Activated CD4-positive, alpha-beta T cell treated with anti-CD3 and anti-CD28 coated beads for 48 hours (primary cell): ENCODE measurements around the gene ITPR1.
A peak's percentile ranks its signal among the peaks of the same experiment; 100 is the strongest.

Experiments used
- DNase-seq: peaks from one replicate; pipeline ENCODE4 v3.0.0-alpha.2; 2020

The ITPR1 gene

GRCh38 chr3:4492208-4493013 is 737 bp upstream of the ITPR1 start:
- peak; percentile 58 for DNase-seq

- peak; percentile 35 for DNase-seq
Observed at GRCh38 chr3:4493941-4494894, 1.1 kb downstream of the ITPR1 start.

- no peak for DNase-seq
Observed at GRCh38 chr3:4494895-4495264, 1.7 kb downstream of the ITPR1 start.

DNA sequence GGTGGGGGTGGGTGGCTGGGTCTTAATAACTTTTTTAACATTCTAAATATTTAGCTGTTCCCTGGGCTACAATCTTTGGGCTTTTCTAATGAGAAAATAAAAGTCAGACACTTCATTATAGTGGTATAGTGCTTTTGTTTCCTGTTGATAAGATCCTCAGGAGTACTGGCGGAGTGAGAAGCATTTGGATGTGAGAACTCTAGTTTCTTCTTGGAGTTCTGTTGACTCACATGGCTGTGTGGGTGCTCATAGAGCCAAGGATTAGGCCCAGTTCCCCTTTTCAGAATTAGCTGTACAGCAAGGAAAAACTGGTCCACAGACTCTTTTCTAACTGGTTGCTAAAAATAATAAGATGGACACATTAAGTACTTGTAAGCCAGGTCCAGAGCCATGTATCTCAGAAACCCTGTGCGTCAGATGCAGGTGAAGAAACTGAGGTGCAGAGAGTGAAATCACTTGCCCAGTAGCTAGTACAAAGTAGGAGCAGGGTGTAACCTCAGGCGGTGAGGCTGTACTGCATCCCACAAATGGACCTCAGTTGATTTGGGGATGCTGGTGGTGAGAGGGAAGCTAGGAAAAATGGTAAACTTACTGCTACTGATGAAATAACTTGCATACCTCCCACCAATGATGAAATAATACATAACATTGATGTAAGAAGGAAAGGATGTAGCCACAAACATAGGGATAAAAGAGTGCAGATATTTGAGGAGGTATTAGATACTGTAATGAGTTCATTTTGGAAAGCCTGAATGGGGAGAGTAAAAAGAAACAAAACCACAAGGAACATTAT is 2.3 kb downstream of the ITPR1 start:
- DNase-seq: no peak

DNA sequence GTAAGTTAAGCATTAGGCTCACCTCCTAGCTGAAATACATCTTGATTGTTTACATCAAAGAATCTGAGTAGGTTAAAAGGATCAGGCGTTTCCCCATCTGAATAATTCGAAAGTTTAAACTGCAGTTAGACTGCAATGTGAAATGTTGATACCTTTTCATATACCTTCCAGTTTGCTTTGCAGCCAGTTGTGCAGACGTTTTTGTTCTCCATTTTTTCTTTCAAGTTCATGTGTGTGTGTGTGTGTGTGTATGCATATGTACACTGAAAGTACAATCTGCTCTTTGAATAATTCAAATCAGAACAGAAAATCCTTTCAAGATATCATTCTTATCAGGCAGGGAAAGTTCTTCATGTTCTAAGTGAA is 2.9 kb downstream of the ITPR1 start:
- DNase-seq: no peak

- no peak for DNase-seq
Observed at GRCh38 chr3:4497005-4497692, 4.0 kb downstream of the ITPR1 start.

GRCh38 chr3:4497843-4498324 is 4.7 kb downstream of the ITPR1 start:
- DNase-seq: no peak

GRCh38 chr3:4498446-4498845 is 5.3 kb downstream of the ITPR1 start:
- no peak for DNase-seq

DNA sequence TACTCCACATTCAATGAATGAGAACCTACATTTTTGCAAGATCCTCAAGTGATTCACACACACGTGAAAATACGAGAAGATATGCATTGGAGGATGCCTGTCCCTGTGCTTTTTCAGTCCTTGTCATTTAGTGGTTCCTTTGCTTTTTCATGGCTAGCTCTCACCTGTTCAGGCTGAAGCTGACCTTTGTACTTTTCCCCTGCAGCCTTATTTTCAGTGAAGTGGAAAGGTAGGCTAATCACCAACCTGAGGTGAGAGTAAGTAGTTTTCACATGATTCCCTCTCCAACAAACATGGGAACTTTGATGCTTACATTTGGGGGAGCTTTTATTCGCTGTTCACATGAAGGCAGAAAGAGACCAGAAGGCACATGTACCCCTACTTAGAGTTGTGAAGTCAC is 8.3 kb downstream of the ITPR1 start:
- DNase-seq: no peak

- no peak for DNase-seq
Observed at GRCh38 chr3:4501927-4502326, 8.8 kb downstream of the ITPR1 start.

- peak; percentile 19 for DNase-seq
Observed at GRCh38 chr3:4503050-4503449, 9.9 kb downstream of the ITPR1 start.

DNA sequence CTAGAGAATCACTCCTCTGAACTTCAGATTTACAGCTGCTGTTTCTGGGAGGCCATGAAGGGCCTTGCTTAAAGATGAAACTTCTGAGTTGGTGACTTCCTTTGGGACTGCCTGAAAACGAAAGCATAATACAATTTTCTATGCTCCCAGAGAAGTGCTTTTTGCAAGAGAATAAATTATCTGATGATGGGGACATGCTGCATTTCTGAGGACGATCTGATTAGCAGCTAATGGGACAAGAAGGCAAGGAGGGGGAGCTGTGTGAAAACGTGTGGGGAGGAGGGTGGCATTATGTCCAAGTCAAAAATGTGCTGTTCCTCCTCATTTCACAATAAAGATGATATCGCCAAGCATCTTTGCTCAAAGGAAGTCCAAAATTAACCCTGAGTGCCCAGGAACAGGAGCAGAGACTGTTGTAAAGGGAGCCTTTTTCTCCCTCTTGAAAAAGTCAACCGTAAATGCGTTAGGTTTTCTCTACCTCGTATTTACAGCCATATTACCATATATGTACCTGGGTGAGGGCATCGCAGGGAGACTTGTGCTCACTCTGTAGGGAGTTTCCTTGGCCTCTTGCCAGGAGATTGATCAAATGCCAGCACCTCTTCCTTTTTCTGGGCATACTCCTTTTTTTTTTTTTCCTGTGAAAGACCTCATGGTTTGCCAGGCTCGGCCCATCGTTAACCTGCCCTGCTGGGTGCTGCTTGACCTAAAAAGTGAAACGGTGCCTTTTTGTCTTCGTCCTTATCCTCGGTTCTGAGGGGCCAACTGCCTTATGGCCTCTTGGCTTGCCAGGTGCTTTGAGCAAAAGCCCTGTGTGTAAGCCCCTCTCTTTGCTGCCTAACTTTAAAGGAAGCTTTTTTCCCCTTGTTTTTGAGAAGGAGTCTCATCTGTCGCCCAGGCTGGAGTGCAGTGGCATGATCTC is 11.5 kb downstream of the ITPR1 start:
- peak; percentile 39 for DNase-seq

DNA sequence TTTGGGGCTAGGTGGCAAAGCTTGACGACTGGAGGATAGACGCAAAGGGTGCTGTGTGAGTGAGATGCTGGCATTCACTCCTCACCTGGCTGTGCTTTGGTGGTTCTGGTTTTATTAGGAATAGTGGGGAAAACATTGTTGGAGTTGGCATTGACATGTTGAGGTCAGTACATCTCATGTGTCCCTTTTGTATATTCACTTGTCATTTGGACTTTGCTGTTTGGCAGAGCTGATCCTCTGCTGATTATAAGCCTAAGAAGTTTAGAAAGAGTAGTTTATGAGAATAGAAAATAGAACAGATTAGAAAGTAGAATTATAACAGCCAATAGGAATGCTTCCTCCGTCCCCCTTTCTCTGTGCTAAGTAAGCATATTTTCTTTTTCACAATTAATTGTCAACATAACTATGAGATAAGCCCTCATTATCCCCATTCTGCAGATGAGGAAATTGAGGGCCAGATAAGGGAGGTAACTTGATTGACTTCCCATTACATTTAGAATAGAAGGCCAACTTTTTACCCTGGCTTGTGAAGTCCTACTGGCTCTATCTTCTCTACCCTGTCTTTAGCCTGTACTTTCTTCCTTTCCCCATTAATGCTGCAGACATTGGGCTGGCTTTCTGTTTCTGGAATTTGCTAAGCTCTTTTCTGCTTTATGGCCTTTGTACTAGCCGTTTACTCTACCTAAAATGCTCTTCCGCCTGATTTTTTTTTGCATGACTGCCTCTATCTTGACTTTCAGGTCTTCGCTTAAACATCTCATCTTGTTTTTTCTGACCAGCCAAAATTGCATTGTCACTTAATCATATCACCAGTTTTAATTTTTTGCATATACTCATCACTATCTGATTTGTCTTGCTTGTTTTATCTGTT is 12.8 kb downstream of the ITPR1 start:
- no peak for DNase-seq

DNA sequence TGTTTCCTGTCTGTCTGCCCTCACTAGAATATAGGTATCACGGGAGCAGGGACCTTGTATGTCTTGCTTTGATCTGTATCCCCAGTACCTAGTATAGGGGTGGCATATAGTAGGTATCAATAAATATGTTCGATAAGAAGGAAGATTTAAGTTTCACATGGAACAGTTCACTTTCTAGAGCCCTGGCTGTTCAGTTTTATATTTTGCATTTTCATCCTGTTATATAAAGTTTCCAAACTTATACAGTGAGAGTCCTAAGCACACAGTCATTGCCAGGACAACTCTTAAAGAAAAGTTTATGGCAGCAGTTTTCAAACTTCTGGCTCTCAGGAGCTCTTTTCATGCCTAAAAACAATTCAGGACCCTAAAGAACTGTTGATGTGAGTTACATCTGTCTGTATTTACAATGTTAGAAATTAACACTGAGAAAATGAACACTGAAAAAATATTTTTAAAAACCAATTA is 13.4 kb downstream of the ITPR1 start:
- DNase-seq: no peak

DNA sequence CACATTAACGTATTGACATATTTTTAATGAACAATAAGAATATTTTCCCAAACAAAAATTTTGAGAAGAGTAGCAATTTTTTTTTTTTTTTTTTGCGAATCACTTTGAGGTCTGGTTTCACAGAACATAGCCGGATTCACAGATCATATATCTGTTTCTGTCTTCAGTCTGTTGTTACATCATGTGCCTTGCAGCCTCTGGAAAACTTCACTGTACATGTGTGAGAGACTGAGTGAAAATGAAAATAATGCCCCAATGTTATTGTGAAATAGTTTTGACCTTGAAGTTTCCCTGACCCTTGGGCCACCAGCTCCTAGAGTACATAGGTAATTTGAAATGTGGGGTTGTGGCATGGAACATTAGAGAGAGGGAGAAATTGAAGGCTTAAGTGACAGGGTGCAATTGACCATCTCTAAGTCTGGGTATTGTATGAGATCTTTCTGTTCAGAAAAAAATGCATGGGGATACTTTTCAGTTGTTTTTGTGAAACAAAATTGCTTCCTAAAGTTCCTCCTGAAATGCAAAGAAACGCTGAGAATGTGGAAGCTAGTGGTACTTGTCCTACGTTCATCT is 14.0 kb downstream of the ITPR1 start:
- DNase-seq: no peak

DNA sequence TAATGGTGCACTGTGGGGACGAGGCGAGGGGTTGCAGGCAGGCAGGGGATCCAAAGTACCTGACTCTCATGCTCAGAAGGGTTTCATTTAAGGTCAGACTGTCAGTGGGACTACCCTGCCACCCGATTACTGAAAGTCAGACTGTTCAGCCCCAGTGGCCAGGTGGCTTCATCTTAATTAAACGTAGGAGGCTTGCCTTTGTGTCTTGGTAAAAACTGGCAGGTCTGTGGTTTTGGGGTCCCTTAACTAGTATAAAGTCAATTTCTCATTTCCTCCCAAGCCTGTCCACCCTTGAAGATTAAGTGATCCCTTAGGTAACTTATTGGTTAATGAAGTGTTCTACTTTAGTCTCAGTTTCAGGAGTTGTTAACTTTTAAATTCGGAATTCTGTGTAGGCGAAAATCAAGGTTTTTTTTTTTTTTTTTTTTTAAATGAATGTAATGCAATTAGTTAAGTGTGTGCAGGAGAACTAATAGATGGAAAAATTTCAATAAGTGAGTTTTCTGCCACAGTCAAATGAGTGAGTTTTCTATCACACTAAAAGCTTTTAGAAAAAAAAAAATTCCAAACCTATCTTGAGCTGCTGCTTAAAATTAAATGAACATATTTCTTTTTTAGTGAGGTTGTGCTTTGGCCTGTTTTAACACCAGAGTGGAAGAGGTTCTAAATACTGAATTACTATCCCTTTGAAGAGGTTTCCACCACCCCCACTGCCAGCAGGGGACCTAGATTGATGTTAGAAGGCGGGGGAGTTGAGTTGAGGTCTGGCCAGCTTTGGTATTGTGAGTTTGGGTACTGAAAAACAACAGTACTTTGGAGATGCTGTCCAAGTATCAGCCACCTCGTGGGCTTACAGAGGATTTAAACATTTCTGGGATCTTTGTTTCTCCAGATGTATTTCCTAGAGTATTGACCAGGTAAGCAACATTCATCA is 15.2 kb downstream of the ITPR1 start:
- DNase-seq: no peak

GRCh38 chr3:4509043-4509442 is 15.9 kb downstream of the ITPR1 start:
- no peak for DNase-seq

DNA sequence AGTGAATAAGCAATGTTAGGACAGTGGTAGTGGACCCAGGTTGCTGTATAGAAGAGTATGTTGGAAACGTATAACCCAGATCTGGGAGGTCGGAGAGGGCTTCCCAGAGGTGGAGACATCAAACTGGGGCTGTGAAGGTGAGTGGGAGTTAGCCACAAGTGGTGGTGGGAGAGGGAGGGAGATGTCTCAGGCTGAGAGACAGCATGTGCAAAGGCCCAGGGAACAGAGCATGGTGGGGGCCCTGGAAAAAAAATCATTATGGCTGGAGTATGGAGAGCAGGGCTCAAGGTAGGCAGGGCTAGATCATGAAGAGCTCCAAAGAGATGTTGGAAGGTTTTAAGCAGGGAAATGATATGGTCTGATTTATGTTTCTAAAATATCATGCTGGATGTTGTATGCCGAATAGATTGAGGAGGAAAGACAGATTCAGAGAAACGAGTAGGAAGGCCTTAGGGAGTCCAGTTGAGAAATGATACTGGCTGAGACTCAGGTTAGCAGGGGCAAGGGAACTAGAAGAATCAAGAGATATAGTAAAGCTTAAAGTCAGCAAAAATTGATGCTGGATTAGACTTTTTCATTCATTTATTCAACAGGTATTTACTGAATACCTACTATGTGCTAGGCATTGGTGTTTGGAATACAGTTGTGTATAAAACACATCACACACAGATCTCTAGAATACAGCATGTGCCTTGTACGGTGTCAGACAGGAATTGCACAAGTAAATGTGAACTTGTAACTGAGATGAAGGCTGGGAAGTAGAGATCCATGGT is 17.0 kb downstream of the ITPR1 start:
- no peak for DNase-seq
